ENCODE results near the gene RAD51B.

DNA sequence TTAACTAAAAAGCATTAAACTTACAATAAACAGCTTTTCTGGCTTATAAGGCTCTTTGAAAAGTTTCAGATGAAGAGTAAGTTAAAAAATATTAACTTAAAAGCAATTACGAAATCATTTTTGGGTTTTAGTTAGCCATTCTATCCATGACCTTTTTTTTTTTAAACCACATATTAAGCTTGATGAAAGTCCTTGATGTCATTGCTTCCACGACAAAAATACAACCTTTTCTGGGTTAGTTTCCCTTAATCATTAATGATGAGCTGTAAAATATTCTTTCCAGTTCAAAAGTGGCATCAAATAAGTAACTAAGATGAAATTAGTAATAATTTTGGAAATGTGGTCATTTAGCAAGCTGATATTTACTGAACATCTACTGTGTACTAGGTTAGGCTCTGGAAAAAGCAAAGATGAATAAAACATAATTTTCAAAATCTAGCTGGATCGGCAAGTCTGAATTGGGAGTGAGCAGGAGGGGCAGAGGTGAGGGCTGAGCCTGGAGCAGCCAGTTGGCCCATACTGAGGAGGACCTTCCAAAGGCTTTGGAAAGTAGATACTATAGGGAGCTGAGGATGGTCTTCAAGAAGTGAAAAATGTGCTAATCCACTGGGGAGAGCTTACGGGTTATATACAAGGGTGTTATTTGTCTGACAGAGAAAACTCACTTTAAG is 628.1 kb downstream of the RAD51B start:
- TF ChIP-seq, protein P1, sequence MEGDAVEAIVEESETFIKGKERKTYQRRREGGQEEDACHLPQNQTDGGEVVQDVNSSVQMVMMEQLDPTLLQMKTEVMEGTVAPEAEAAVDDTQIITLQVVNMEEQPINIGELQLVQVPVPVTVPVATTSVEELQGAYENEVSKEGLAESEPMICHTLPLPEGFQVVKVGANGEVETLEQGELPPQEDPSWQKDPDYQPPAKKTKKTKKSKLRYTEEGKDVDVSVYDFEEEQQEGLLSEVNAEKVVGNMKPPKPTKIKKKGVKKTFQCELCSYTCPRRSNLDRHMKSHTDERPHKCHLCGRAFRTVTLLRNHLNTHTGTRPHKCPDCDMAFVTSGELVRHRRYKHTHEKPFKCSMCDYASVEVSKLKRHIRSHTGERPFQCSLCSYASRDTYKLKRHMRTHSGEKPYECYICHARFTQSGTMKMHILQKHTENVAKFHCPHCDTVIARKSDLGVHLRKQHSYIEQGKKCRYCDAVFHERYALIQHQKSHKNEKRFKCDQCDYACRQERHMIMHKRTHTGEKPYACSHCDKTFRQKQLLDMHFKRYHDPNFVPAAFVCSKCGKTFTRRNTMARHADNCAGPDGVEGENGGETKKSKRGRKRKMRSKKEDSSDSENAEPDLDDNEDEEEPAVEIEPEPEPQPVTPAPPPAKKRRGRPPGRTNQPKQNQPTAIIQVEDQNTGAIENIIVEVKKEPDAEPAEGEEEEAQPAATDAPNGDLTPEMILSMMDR (IDR thresholded peaks at IDR 0.05; ENCODE audit: insufficient read depth, low read length) = no peak
- TF ChIP-seq SPI1 (IDR thresholded peaks at IDR 0.05; ENCODE audit: borderline replicate concordance, low read depth) = no peak
- no peak for TF ChIP-seq POLR2AphosphoS5 (IDR thresholded peaks at IDR 0.05; ENCODE audit: low read depth)

Measured in HL-60 (cell line).